ENCODE measurements around the gene PHACTR2.
"Not testable (repeated sequence)": the region's sequence is repeated elsewhere in the genome, so short reads cannot be mapped to it uniquely, and the experiment has no call there.

Gene PHACTR2

DNA sequence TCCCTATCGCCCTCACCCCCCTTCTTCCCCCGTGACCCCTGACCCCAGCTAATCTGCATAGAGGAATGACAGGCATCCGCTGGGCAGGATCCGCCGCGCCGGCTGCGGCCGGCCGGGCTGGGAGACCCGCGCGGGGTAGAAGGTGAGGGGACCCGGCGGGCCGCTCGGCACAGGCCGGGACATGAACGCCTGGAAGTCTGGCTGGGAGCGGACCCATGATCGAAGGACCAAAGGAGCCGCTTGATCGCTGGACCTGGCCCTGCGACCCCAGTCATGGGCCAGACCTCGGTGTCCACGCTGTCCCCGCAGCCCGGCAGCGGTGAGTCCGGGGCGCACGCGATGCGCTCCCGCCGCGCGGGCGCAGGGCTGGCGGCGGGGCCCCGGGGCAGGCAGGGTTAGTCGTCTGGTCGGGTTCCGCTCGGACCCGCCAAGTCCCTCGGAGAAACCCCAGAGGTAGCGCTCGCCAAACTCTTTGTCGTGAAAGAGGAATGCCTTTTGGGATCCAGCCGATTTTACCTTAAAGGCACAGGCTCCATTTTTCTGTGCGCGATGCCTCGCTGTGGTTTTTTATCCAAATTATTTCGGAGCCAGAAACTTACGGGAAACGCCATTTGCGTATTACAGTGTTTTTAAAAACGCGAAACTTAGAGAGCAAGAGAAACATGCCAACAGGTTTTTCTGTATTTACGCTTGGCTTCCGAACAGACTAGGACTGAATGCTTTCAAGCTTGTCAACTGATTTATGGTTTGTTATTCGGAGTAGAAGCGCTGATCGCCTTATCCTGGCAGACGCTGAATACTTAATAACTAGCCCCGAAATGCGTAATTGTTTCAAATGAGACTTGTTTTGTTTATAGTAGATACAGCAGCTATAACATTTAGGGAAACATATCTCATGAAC is at the start of gene PHACTR2:
TSS of gene PHACTR2 (plus strand) at position 75 of the 901 bp plus-strand sequence. CDS start at position 274, 199 bp downstream.
- no peaks in the 10 kb centered on the region for H3K36me3 ChIP-seq (ENCODE audit: insufficient read depth)
- no peak within 1 kb of the TSS for H3K4me3 ChIP-seq (IDR thresholded peaks at IDR 0.05; ENCODE audit: insufficient read depth, low read depth, low read length)
- H3K27ac ChIP-seq = no peak within 1 kb of the TSS
- no peak for TF ChIP-seq CTCF (conservative IDR thresholded peaks at IDR 0.05; ENCODE audit: low read depth, low read length)
- no peak within 1 kb of the TSS for H3K9ac ChIP-seq
- H3K79me2 ChIP-seq (ENCODE audit: insufficient read depth, low read depth) = 0 out of 2 replicates have a peak, but pooled peaks cover 4% of the 10 kb centered on the region
- no peaks in the 10 kb centered on the region for H3K4me1 ChIP-seq (ENCODE audit: low read depth, poor library complexity, severe bottlenecking)
- no peaks in the 10 kb centered on the region for H4K20me1 ChIP-seq (ENCODE audit: insufficient read depth)
- no peak within 1 kb of the TSS for H2AFZ ChIP-seq (ENCODE audit: low read depth)
- no peaks in the 10 kb centered on the region for H3K27me3 ChIP-seq (ENCODE audit: insufficient read depth, low read depth)
- H3K4me2 ChIP-seq = no peak within 1 kb of the TSS

DNA sequence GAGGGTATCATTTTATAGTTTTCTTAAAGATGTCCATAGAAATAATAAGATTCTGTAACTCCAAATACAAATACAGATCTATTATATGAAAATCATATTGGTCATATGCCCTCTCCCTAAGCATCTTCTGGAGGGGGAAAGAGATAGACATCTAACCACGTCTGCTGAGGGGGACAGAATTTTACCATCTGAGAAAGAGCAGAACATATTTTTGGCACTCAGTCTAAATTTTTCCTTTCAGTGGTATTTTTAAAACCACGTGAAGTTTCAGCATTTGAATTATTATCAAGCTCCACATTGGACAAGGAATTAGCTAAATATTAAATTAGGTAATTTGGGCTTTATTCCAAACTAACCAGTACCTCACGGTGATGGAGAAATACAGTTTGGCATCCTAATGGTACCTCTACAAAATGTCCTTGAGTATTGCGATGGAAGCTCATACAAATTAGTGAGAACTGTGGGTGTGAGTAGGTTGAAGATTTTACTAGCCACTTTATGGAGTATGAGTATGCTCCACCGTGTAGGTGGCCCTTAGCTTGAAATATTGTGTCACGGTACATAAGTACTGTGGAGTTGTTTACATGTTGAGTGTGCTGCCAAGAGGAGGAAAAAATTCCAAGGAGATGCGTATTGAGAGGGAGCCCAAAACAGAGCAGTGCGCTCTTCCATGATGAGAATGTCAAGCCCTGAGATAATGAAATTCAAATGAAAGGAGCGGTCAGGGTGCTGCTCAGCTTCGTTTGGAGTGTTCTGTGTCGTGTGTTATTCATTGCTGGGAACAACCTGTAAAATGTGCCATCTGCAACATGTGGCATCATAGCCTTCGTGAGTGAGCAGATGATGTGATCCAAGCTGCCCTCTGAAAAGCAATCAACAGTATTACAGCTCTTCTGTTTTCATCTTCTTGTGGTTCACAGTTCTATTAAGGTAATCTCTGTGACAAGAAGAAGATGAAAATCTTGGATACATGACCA is 48.4 kb upstream of the PHACTR2 start:
- Histone ChIP-seq H3K4me3 (IDR thresholded peaks at IDR 0.05; ENCODE audit: insufficient read depth, low read depth, low read length) (no peak overlapping the region), H3K36me3 (ENCODE audit: insufficient read depth) (no peaks in the 10 kb centered on the region), H2AFZ (ENCODE audit: low read depth) (no peak overlapping the region), H3K4me1 (ENCODE audit: low read depth, poor library complexity, severe bottlenecking) (peaks cover 23% of the 10 kb centered on the region), H3K27ac (no peak overlapping the region), H3K4me2 (peak overlapping the region; percentile 31; the same call in 1 of the 2 replicates), H3K9ac (no peak overlapping the region), H3K79me2 (ENCODE audit: insufficient read depth, low read depth) (no peaks in the 10 kb centered on the region), H4K20me1 (ENCODE audit: insufficient read depth) (no peaks in the 10 kb centered on the region), H3K27me3 (ENCODE audit: insufficient read depth, low read depth) (no peaks in the 10 kb centered on the region)
- no peak for TF ChIP-seq CTCF (conservative IDR thresholded peaks at IDR 0.05; ENCODE audit: low read depth, low read length)

GRCh38 chr6:143631196-143631595 is 46.6 kb upstream of the PHACTR2 start:
- not testable (repeated sequence) for H3K27ac ChIP-seq; H3K36me3 ChIP-seq (ENCODE audit: insufficient read depth); H2AFZ ChIP-seq (ENCODE audit: low read depth)

GRCh38 chr6:143632894-143633293 is 44.9 kb upstream of the PHACTR2 start:
- peaks cover 35% of the 10 kb centered on the region for H3K4me1 ChIP-seq (ENCODE audit: low read depth, poor library complexity, severe bottlenecking)
- no peak overlapping the region for H2AFZ ChIP-seq (ENCODE audit: low read depth)
- H3K9ac ChIP-seq = no peak overlapping the region

More at GRCh38 chr6:143631196-143631595, 46.6 kb upstream of the PHACTR2 start:
- not testable (repeated sequence) for H3K27me3 ChIP-seq (ENCODE audit: insufficient read depth, low read depth); H3K9ac ChIP-seq; H3K4me2 ChIP-seq; H3K79me2 ChIP-seq (ENCODE audit: insufficient read depth, low read depth); H3K4me3 ChIP-seq (IDR thresholded peaks at IDR 0.05; ENCODE audit: insufficient read depth, low read depth, low read length); H4K20me1 ChIP-seq (ENCODE audit: insufficient read depth)
- H3K4me1 ChIP-seq (ENCODE audit: low read depth, poor library complexity, severe bottlenecking) = peaks cover 35% of the 10 kb centered on the region

More at GRCh38 chr6:143632894-143633293, 44.9 kb upstream of the PHACTR2 start:
- H4K20me1 ChIP-seq (ENCODE audit: insufficient read depth) = no peaks in the 10 kb centered on the region
- TF ChIP-seq CTCF (conservative IDR thresholded peaks at IDR 0.05; ENCODE audit: low read depth, low read length) = no peak
- no peaks in the 10 kb centered on the region for H3K36me3 ChIP-seq (ENCODE audit: insufficient read depth)
- no peaks in the 10 kb centered on the region for H3K79me2 ChIP-seq (ENCODE audit: insufficient read depth, low read depth)
- H3K4me3 ChIP-seq (IDR thresholded peaks at IDR 0.05; ENCODE audit: insufficient read depth, low read depth, low read length) = no peak overlapping the region
- no peak overlapping the region for H3K4me2 ChIP-seq
- no peak overlapping the region for H3K27ac ChIP-seq
- H3K27me3 ChIP-seq (ENCODE audit: insufficient read depth, low read depth) = no peaks in the 10 kb centered on the region

Data from KMS-11 (cell line).